ENCODE measurements around the gene FRAS1.

DNA sequence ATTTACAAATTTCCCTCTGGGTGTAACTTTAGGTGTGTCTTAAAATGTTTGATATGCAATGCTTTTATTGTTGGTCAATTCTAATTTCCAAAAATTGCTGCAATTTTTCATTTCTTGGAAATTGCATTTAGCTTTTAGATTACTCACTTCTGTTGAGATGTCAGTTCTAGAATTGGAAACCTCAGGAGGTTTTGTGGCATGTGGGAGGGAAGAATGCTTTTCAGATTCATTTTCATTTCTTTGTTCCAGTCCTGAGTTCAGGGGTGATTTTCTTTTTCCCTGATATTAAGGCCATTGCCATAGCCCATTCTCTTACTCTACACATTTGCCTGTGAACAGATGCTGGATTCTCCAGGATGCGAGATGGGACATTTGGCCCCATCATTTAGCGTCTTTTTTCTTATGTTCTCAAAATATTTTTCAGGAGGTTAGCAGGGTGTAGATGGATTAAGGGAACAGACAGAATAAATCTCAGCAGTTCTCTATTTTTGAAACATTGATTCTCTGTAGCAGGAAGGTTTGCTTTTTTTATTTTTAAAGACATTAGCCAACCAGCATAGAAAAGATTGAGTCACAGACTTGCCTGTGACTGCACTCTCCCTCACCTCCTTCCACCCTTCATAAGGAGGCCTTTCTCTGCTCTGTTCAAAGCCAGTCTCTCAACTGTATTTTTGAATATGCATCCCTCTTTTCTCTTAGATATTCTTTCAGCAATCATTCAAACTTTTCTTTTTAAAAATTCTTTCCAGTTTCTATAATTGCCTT is 256.0 kb downstream of the FRAS1 start:
- TF ChIP-seq CTCF (IDR thresholded peaks at IDR 0.05) = no peak
- no peak for TF ChIP-seq POLR2A (IDR thresholded peaks at IDR 0.05)

Measured in right lobe of liver (tissue), 4 donors.